CD8-positive, alpha-beta memory T cell (primary cell): Measurements from ENCODE around the gene DCAF16. TPM values are rescaled to one million over a fixed set of nuclear protein-coding genes. Genes with fewer than 3 reads are reported as not detected.

Experiments used
- CTCF ChIA-PET: fragments of 350-600 bp; sonication (Branson Sonifier 250); formaldehyde crosslinking; loops from one replicate; lab custom pipeline; 2021; ENCODE audit warnings: antibody characterized with exemption; lab: Charles Lee
- POLR2A ChIA-PET: fragments of 350-600 bp; sonication (Branson Sonifier 250); formaldehyde crosslinking; loops from one replicate; lab custom pipeline; 2021; ENCODE audit warnings: antibody characterized with exemption; lab: Charles Lee
- DNase-seq, 5 donors: peaks; one replicate each; pipeline versions ENCODE4 v3.0.0 to v3.0.0-alpha.2; 2020 to 2022; ENCODE audit warnings: mixed read lengths in 1 of 5
- H3K27ac ChIP-seq: one replicate; pipeline ENCODE4 v1.7.0; 2013; ENCODE audit warnings: low read depth, mild to moderate bottlenecking, low read length, moderate library complexity
- H3K27me3 ChIP-seq: 2 replicates; pipeline ENCODE4 v1.7.0; 2013; ENCODE audit warnings: low read length, mild to moderate bottlenecking; ENCODE audit not compliant: insufficient read depth, poor library complexity, severe bottlenecking
- H3K36me3 ChIP-seq: 2 replicates; pipeline ENCODE4 v1.7.0; 2013; ENCODE audit warnings: mild to moderate bottlenecking, low read length, moderate library complexity; ENCODE audit not compliant: insufficient read depth
- H3K4me1 ChIP-seq: 2 replicates; pipeline ENCODE4 v1.7.0; 2013; ENCODE audit warnings: mild to moderate bottlenecking, low read length, moderate library complexity; ENCODE audit not compliant: insufficient read depth
- H3K4me3 ChIP-seq: 2 replicates; pipeline ENCODE4 v1.7.0; 2013; ENCODE audit warnings: mild to moderate bottlenecking, low read length
- H3K9me3 ChIP-seq: 2 replicates; pipeline ENCODE4 v1.7.0; 2013; ENCODE audit warnings: mild to moderate bottlenecking, low read length
- H3K27ac Mint-ChIP-seq, 8 donors: one replicate each; pipeline ENCODE4 v1.8.0; 2020 to 2021; ENCODE audit warnings: mixed read lengths in 8 of 8, mild to moderate bottlenecking in 6 of 8, inconsistent platforms in 3 of 8, moderate library complexity in 3 of 8
- H3K27me3 Mint-ChIP-seq, 2 donors: one replicate each; pipeline ENCODE4 v1.8.0; 2020 to 2021; ENCODE audit warnings: mixed read lengths in 2 of 2, mild to moderate bottlenecking in 1 of 2, moderate library complexity in 1 of 2
- H3K36me3 Mint-ChIP-seq, 3 donors: one replicate each; pipeline ENCODE4 v1.8.0; 2020 to 2021; ENCODE audit warnings: mixed read lengths in 3 of 3, inconsistent platforms in 1 of 3, mild to moderate bottlenecking in 1 of 3
- H3K4me1 Mint-ChIP-seq, 3 donors: one replicate each; pipeline ENCODE4 v1.8.0; 2020 to 2021; ENCODE audit warnings: mixed read lengths in 3 of 3, inconsistent platforms in 1 of 3, mild to moderate bottlenecking in 1 of 3
- H3K4me3 Mint-ChIP-seq, 7 donors: one replicate each; pipeline ENCODE4 v1.8.0; 2020 to 2021; ENCODE audit warnings: mixed read lengths in 7 of 7, mild to moderate bottlenecking in 6 of 7, moderate library complexity in 4 of 7, inconsistent platforms in 2 of 7
- H3K9me3 Mint-ChIP-seq, 5 donors: one replicate each; pipeline ENCODE4 v1.8.0; 2020 to 2022; ENCODE audit warnings: mixed read lengths in 5 of 5, mild to moderate bottlenecking in 3 of 5, moderate library complexity in 2 of 5, inconsistent platforms in 1 of 5
- polyA plus RNA-seq: library from polyadenylated mRNA; unstranded; fragments of 300-500 nt; fragmentation: Illumina TruSeq; gene quantifications from one replicate; pipeline ENCODE4 v1.2.3, GENCODE V29; 2021
- total RNA-seq, 2 experiments: library from RNA; stranded (reverse); gene quantifications; one replicate each; pipeline ENCODE4 v1.2.3, GENCODE V29; 2021

Gene DCAF16
- total and polyA plus RNA-seq, 3 experiments from 2014 or later = 21.4 to 32.4 (median 30.5) TPM

GRCh38 chr4:17781300-17782287 lies 29.0 kb downstream of the DCAF16 start, which contains the start of gene FAM184B:
Gene FAM184B (minus strand): TSS chr4:17781621. CDS start chr4:17781299, 322 bp downstream.
- ChIA-PET CTCF (no interaction called here), POLR2A (no interaction called here)
- H3K4me1 Mint-ChIP-seq = peaks cover 13 to 26% (median 16%) of the 10 kb centered on the region in 3 donors
- DNase-seq = no peak
- Histone ChIP-seq H3K27ac (no peak within 1 kb of the TSS), H3K9me3 (no peaks in the 10 kb centered on the region), H3K36me3 (no peaks in the 10 kb centered on the region), H3K27me3 (no peaks in the 10 kb centered on the region), H3K4me3 (no peak within 1 kb of the TSS), H3K4me1 (peaks cover 4% of the 10 kb centered on the region)
- peaks cover 0 to 2% (median 0%) of the 10 kb centered on the region in 3 donors for H3K36me3 Mint-ChIP-seq
- H3K4me3 Mint-ChIP-seq = peak within 1 kb of the TSS in 5 of 7 donors; percentile 1 to 46 (median 15)
- no peak within 1 kb of the TSS for H3K27ac Mint-ChIP-seq
- peaks cover 30 to 41% of the 10 kb centered on the region in 2 donors for H3K27me3 Mint-ChIP-seq
- no peaks in the 10 kb centered on the region for H3K9me3 Mint-ChIP-seq

- DNase-seq = no peak
- Mint-ChIP-seq H3K4me1 (peaks cover 8 to 17% (median 13%) of the 10 kb centered on the region in 3 donors), H3K4me3 (peak overlapping the region in 1 of 7 donors; percentile 8), H3K36me3 (peaks cover 0 to 1% (median 0%) of the 10 kb centered on the region in 3 donors), H3K27me3 (peaks cover 30 to 43% of the 10 kb centered on the region in 2 donors), H3K9me3 (no peaks in the 10 kb centered on the region), H3K27ac (no peak overlapping the region)
- H3K4me1 ChIP-seq = peaks cover 4% of the 10 kb centered on the region
- H3K36me3 ChIP-seq = no peaks in the 10 kb centered on the region
- ChIA-PET CTCF (no interaction called here), POLR2A (no interaction called here)
- H3K27ac ChIP-seq = no peak overlapping the region
- no peak overlapping the region for H3K4me3 ChIP-seq
- H3K9me3 ChIP-seq = no peaks in the 10 kb centered on the region
- no peaks in the 10 kb centered on the region for H3K27me3 ChIP-seq
These were observed 29.9 kb downstream of the DCAF16 start for GRCh38 chr4:17780501-17781299.

DNA sequence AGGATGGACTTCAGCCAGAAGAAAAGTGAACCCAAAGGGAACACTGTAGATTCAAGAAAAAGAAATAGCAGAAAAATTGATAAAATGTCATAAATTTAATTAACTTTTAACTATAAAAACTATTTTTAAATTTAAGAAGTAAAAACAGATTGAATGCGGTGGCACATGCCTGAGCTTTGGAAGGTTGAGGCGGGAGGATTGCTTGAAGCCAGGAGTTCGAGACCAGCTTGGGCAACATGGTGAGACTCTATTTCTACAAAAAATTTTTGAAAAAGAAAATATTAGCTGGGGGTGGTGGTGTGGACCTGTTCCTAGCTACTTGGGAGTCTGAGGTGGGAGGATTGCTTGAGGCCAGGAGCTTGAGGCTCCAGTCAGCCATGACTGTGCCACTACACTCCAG lies 32.1 kb downstream of the DCAF16 start:
- Mint-ChIP-seq H3K36me3 (peaks cover 0 to 1% (median 0%) of the 10 kb centered on the region in 3 donors), H3K4me1 (peaks cover 7 to 16% (median 13%) of the 10 kb centered on the region in 3 donors), H3K27ac (no peak overlapping the region), H3K27me3 (peaks cover 35 to 50% of the 10 kb centered on the region in 2 donors), H3K9me3 (no peaks in the 10 kb centered on the region), H3K4me3 (no peak overlapping the region)
- Histone ChIP-seq H3K27ac (no peak overlapping the region), H3K4me3 (no peak overlapping the region), H3K9me3 (no peaks in the 10 kb centered on the region), H3K36me3 (no peaks in the 10 kb centered on the region), H3K27me3 (no peaks in the 10 kb centered on the region), H3K4me1 (peaks cover 4% of the 10 kb centered on the region)
- CTCF ChIA-PET = no interaction called here
- DNase-seq = no peak
- POLR2A ChIA-PET = no interaction called here

- no peaks in the 10 kb centered on the region for H3K4me1 Mint-ChIP-seq
- no peaks in the 10 kb centered on the region for H3K36me3 Mint-ChIP-seq
- H3K27ac Mint-ChIP-seq = no peak overlapping the region
- H3K9me3 ChIP-seq = no peaks in the 10 kb centered on the region
- H3K27ac ChIP-seq = no peak overlapping the region
- H3K4me1 ChIP-seq = no peaks in the 10 kb centered on the region
- no peak overlapping the region for H3K4me3 ChIP-seq
- no peak for DNase-seq
- H3K27me3 Mint-ChIP-seq = peaks cover 10 to 24% of the 10 kb centered on the region in 2 donors
- ChIA-PET POLR2A (no interaction called here), CTCF (interaction anchor here (1.4 kb wide), 1 partner anchor 11 kb away, joined by 3 read pairs; no protein-coding TSS in a partner anchor)
- H3K36me3 ChIP-seq = no peaks in the 10 kb centered on the region
- H3K9me3 Mint-ChIP-seq = no peaks in the 10 kb centered on the region
- H3K4me3 Mint-ChIP-seq = no peak overlapping the region
- H3K27me3 ChIP-seq = no peaks in the 10 kb centered on the region
These were observed 37.3 kb downstream of the DCAF16 start for GRCh38 chr4:17773135-17773698.

DNA sequence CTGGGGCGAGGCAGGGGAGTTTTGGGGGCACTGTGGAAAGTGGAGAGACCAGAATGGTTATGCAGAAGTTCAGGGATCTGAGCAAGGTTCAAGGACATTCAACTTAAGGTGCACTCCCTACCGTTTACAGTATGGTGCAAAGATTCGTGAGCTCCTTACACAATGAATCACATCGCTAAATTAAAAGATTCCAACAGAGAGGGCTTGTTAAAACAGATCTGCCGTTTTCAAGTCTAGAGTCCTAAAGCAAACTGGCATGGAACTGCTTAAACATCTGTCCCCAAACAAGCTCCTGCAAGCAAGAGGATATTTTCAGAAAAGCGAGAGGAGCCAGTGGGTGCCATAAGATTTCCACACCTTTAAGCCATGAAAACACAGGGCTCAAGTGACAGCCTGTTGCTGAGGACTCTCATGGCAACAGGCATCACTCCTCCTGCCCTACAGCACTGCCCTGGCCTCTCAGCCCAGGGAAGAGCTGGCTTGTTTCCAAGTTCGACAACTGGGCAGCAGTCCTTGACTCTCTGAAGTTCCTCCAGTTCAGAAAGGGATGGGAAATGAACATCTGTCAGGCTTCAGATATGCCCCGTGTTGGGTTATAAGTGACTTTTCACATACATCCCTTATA lies 39.2 kb downstream of the DCAF16 start:
- Histone ChIP-seq H3K9me3 (no peaks in the 10 kb centered on the region), H3K4me1 (no peaks in the 10 kb centered on the region), H3K36me3 (no peaks in the 10 kb centered on the region), H3K27ac (no peak overlapping the region), H3K4me3 (no peak overlapping the region), H3K27me3 (no peaks in the 10 kb centered on the region)
- Mint-ChIP-seq H3K4me1 (no peaks in the 10 kb centered on the region), H3K27me3 (peaks cover 7 to 19% of the 10 kb centered on the region in 2 donors), H3K4me3 (no peak overlapping the region), H3K27ac (no peak overlapping the region), H3K9me3 (no peaks in the 10 kb centered on the region), H3K36me3 (no peaks in the 10 kb centered on the region)
- POLR2A ChIA-PET = no interaction called here
- CTCF ChIA-PET = no interaction called here
- DNase-seq = no peak

DNA sequence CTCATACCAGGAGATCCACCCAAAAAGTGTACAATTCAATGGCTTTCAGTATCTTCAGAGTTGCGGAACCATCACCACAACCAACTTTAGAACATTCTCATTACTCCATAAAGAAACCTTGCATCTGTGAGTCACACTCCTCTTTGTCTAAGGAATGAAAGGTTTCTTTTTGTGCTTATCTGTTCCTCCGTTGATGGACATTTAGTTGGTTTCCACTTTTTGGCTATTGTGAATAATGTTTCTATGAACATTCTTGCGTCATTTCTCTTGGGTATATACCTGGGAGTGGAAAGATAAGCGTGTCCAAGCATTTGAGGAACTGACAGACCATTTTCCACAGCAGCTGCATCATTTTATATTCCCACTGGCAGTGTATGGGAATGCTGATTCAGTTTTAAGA lies 39.7 kb downstream of the DCAF16 start:
- ChIA-PET CTCF (no interaction called here), POLR2A (no interaction called here)
- DNase-seq = no peak
- Histone ChIP-seq H3K4me1 (no peaks in the 10 kb centered on the region), H3K9me3 (no peaks in the 10 kb centered on the region), H3K4me3 (no peak overlapping the region), H3K27ac (no peak overlapping the region), H3K27me3 (no peaks in the 10 kb centered on the region), H3K36me3 (no peaks in the 10 kb centered on the region)
- H3K36me3 Mint-ChIP-seq = peaks cover 0 to 5% (median 0%) of the 10 kb centered on the region in 3 donors
- H3K9me3 Mint-ChIP-seq = no peaks in the 10 kb centered on the region
- peaks cover 3 to 4% (median 4%) of the 10 kb centered on the region in 3 donors for H3K4me1 Mint-ChIP-seq
- peaks cover 7 to 17% of the 10 kb centered on the region in 2 donors for H3K27me3 Mint-ChIP-seq
- no peak overlapping the region for H3K27ac Mint-ChIP-seq
- H3K4me3 Mint-ChIP-seq = no peak overlapping the region

DNA sequence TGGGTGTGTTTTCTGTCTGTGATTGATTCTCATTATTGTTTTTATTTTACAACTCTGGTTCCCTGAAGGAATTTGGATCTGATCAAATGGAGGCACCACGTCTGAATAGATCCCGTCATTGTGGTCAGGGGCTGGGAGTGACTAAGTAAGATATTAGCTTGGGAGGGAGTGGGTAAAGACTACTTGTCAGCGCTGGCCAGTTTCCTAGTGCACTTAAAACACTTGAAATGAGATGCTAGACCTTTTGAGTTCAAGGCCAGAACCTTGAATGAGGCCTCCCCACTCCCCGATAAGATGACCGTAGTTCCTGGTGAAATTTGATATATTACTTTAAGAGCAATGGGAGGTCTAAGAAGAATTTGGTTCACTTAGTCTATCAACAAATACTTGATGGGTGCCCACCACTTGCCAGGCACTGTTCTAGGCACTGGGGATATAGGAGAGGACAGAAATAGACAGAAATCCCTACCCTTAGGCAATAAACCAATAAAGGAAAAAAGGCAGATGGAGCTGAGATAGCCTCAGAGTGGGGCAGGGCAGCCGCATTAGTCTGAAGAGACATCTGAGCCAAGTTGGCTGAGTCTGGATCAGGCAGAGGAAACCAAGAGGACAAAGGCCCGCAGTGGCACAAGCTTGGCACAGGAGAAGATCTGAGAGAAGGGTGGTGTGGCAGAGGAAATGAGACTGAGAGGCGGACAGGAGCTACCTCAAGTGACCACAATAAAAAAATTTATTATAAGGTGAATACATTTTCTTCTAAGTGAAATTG lies 41.0 kb downstream of the DCAF16 start:
- POLR2A ChIA-PET = no interaction called here
- no peak overlapping the region for H3K27ac ChIP-seq
- no peak overlapping the region for H3K4me3 ChIP-seq
- H3K36me3 ChIP-seq = no peaks in the 10 kb centered on the region
- CTCF ChIA-PET = no interaction called here
- H3K9me3 Mint-ChIP-seq = no peaks in the 10 kb centered on the region
- H3K9me3 ChIP-seq = no peaks in the 10 kb centered on the region
- H3K27ac Mint-ChIP-seq = no peak overlapping the region
- DNase-seq = no peak
- no peaks in the 10 kb centered on the region for H3K27me3 ChIP-seq
- no peak overlapping the region for H3K4me3 Mint-ChIP-seq
- H3K36me3 Mint-ChIP-seq = peaks cover 0 to 6% (median 0%) of the 10 kb centered on the region in 3 donors
- no peaks in the 10 kb centered on the region for H3K4me1 ChIP-seq
- H3K27me3 Mint-ChIP-seq = peaks cover 4 to 11% of the 10 kb centered on the region in 2 donors
- peaks cover 10 to 12% (median 11%) of the 10 kb centered on the region in 3 donors for H3K4me1 Mint-ChIP-seq
